Measurements from ENCODE around the gene RPL7L1. TPM values are rescaled to one million over a fixed set of nuclear protein-coding genes. Genes with fewer than 3 reads are reported as not detected.

Gene RPL7L1
- total RNA-seq: 10 to 100 TPM; 66.1 to 98.7 TPM
- polyA plus RNA-seq: 10 to 100 TPM; 39.3 to 57.6 TPM
- long read RNA-seq, donor 1, full-length matches to known transcripts: 12 of 12 reads
- long read RNA-seq, donor 1, partial matches to known transcripts: 0 of 12 reads
- long read RNA-seq, donor 1, other reads (novel, unspliced or antisense): 0 of 12 reads
- long read RNA-seq, donor 2, full-length matches to known transcripts: 6 of 6 reads
- long read RNA-seq, donor 2, partial matches to known transcripts: 0 of 6 reads
- long read RNA-seq, donor 2, other reads (novel, unspliced or antisense): 0 of 6 reads
- long read RNA-seq, donor 3, full-length matches to known transcripts: 7 of 7 reads
- long read RNA-seq, donor 3, partial matches to known transcripts: 0 of 7 reads
- long read RNA-seq, donor 3, other reads (novel, unspliced or antisense): 0 of 7 reads
- long read RNA-seq, donor 4, full-length matches to known transcripts: 9 of 9 reads
- long read RNA-seq, donor 4, partial matches to known transcripts: 0 of 9 reads
- long read RNA-seq, donor 4, other reads (novel, unspliced or antisense): 0 of 9 reads
- long read RNA-seq, donor 5, full-length matches to known transcripts: 15 of 29 reads
- long read RNA-seq, donor 5, partial matches to known transcripts: 14 of 29 reads
- long read RNA-seq, donor 5, other reads (novel, unspliced or antisense): 0 of 29 reads

- Histone ChIP-seq H3K9me3 (ENCODE audit: control insufficient read depth in 4 of 4, insufficient read depth in 3 of 4, low read length in 3 of 4) (no peaks in the 10 kb centered on the region), H3K4me3 (peak within 1 kb of the TSS; percentile 84), H3K4me1 (ENCODE audit: control insufficient read depth in 5 of 5, insufficient read depth in 5 of 5, low read length in 5 of 5) (peaks cover 0 to 9% (median 2%) of the 10 kb centered on the region in 5 donors), H3K9ac (ENCODE audit: insufficient read depth in 1 of 2, low read length in 2 of 2) (peak within 1 kb of the TSS; percentile 99), H3K27ac (ENCODE audit: low read depth in 1 of 2, low read length in 1 of 2) (peak within 1 kb of the TSS; percentile 95 to 96), H3K27me3 (ENCODE audit: control insufficient read depth in 3 of 3, insufficient read depth in 3 of 3, low read length in 2 of 3) (no peaks in the 10 kb centered on the region), H3K36me3 (ENCODE audit: control insufficient read depth in 4 of 4, insufficient read depth in 4 of 4, low read length in 4 of 4) (peaks cover 13 to 18% (median 17%) of the 10 kb centered on the region in 4 donors)
- ATAC-seq (ENCODE audit: insufficient read depth, low FRiP score) (peak; percentile 90), DNase-seq (peak; percentile 88 to 95 (median 94))
- TF ChIP-seq, protein P1, sequence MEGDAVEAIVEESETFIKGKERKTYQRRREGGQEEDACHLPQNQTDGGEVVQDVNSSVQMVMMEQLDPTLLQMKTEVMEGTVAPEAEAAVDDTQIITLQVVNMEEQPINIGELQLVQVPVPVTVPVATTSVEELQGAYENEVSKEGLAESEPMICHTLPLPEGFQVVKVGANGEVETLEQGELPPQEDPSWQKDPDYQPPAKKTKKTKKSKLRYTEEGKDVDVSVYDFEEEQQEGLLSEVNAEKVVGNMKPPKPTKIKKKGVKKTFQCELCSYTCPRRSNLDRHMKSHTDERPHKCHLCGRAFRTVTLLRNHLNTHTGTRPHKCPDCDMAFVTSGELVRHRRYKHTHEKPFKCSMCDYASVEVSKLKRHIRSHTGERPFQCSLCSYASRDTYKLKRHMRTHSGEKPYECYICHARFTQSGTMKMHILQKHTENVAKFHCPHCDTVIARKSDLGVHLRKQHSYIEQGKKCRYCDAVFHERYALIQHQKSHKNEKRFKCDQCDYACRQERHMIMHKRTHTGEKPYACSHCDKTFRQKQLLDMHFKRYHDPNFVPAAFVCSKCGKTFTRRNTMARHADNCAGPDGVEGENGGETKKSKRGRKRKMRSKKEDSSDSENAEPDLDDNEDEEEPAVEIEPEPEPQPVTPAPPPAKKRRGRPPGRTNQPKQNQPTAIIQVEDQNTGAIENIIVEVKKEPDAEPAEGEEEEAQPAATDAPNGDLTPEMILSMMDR (IDR thresholded peaks at IDR 0.05; ENCODE audit: control extremely low read depth, extremely low read depth): no peak
- WGBS, 2 donors: 0% methylated on average over 41 of the region's 41 CpGs
Measured at GRCh38 chr6:42879372-42880239, at the start of gene RPL7L1. RPL7L1 (plus strand) TSS chr6:42879616; CDS start chr6:42879911, 295 bp downstream.

DNA sequence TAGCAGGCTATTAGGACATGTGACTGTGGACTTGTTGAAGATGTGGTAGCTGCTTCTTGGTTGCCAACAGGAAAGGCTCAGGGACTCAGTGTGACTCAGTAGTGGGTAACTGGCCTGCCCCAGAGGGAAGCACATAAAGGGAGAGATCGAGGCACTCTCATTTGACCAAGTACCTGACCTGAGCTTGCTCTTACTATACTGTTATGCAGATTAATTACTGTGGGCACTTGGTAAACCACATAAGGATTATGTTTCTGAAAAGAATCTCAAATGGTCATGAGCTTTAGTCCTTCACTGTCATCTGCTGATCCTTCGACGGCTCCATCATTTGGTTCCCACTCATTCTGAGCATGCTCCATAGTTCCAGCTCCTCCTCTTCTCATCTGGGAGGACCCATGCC is 48.2 kb upstream of the RPL7L1 start:
- H3K27ac ChIP-seq (ENCODE audit: low read depth in 1 of 2, low read length in 1 of 2): no peak overlapping the region
- no peak overlapping the region for H3K4me3 ChIP-seq
- TF ChIP-seq, protein P1 (IDR thresholded peaks at IDR 0.05; ENCODE audit: control extremely low read depth, extremely low read depth): no peak
- no peak for DNase-seq
- H3K27me3 ChIP-seq (ENCODE audit: control insufficient read depth in 3 of 3, insufficient read depth in 3 of 3, low read length in 2 of 3): no peaks in the 10 kb centered on the region
- ATAC-seq (ENCODE audit: insufficient read depth, low FRiP score): no peak
- H3K9me3 ChIP-seq (ENCODE audit: control insufficient read depth in 4 of 4, insufficient read depth in 3 of 4, low read length in 3 of 4): peaks cover 0 to 2% (median 0%) of the 10 kb centered on the region in 4 donors
- WGBS, 2 donors: 96% methylated on average over 3 of the region's 3 CpGs
- H3K36me3 ChIP-seq (ENCODE audit: control insufficient read depth in 4 of 4, insufficient read depth in 4 of 4, low read length in 4 of 4): peaks cover 15 to 31% (median 21%) of the 10 kb centered on the region in 4 donors
- no peaks in the 10 kb centered on the region for H3K4me1 ChIP-seq (ENCODE audit: control insufficient read depth in 5 of 5, insufficient read depth in 5 of 5, low read length in 5 of 5)
- no peak overlapping the region for H3K9ac ChIP-seq (ENCODE audit: insufficient read depth in 1 of 2, low read length in 2 of 2)

- 98 to 99% methylated on average over 5 of the region's 5 CpGs for WGBS, 2 donors
- DNase-seq (no peak), ATAC-seq (ENCODE audit: insufficient read depth, low FRiP score) (no peak)
- Histone ChIP-seq H3K9me3 (ENCODE audit: control insufficient read depth in 4 of 4, insufficient read depth in 3 of 4, low read length in 3 of 4) (no peaks in the 10 kb centered on the region), H3K27ac (ENCODE audit: low read depth in 1 of 2, low read length in 1 of 2) (no peak overlapping the region), H3K4me1 (ENCODE audit: control insufficient read depth in 5 of 5, insufficient read depth in 5 of 5, low read length in 5 of 5) (no peaks in the 10 kb centered on the region), H3K9ac (ENCODE audit: insufficient read depth in 1 of 2, low read length in 2 of 2) (no peak overlapping the region), H3K36me3 (ENCODE audit: control insufficient read depth in 4 of 4, insufficient read depth in 4 of 4, low read length in 4 of 4) (peaks cover 9 to 22% (median 11%) of the 10 kb centered on the region in 4 donors), H3K4me3 (no peak overlapping the region), H3K27me3 (ENCODE audit: control insufficient read depth in 3 of 3, insufficient read depth in 3 of 3, low read length in 2 of 3) (no peaks in the 10 kb centered on the region)
- TF ChIP-seq, protein P1 (IDR thresholded peaks at IDR 0.05; ENCODE audit: control extremely low read depth, extremely low read depth): no peak
Measured at GRCh38 chr6:42834056-42834455, 45.4 kb upstream of the RPL7L1 start.

Data from lung (tissue), 16 donors.